K562 (cell line): ENCODE data around the gene GP1BB. TPM values are rescaled to one million over a fixed set of nuclear protein-coding genes. Genes with fewer than 3 reads are reported as not detected.
A peak's percentile ranks its signal among the peaks of the same experiment; 100 is the strongest.

Source experiments
- BHLHE40 ChIP-seq: IDR thresholded peaks from 2 replicates; pipeline ENCODE4 v1.6.1; 2011; ENCODE audit warnings: low read length, improper control_type of control experiment
- ELF4 ChIP-seq: fragments of 450-650 bp; formaldehyde crosslinking; IDR thresholded peaks from 2 replicates; pipeline ENCODE4 v1.4.0; 2022; ENCODE audit warnings: missing genetic modification characterization
- GABPA ChIP-seq: fragments of 200-800 bp; sonication (Bioruptor generic); conservative IDR thresholded peaks from 2 replicates; pipeline ENCODE4 v1.6.1; 2016; ENCODE audit warnings: low read depth, missing genetic modification characterization, missing compliant biosample characterization
- IRF2 ChIP-seq: sonication (generic); formaldehyde crosslinking; IDR thresholded peaks from 2 replicates; pipeline ENCODE4 v1.8.1; 2022; ENCODE audit warnings: mild to moderate bottlenecking, missing genetic modification reagents
- KLF6 ChIP-seq: fragments of 250-450 bp; sonication (Bioruptor Pico); IDR thresholded peaks from 2 replicates; pipeline ENCODE4 v1.4.0; 2020; ENCODE audit warnings: mild to moderate bottlenecking, moderate library complexity, borderline replicate concordance
- MCM2 ChIP-seq: fragments of 450-650 bp; IDR thresholded peaks from 2 replicates; pipeline ENCODE4 v1.6.1; 2017; ENCODE audit warnings: low read depth, mild to moderate bottlenecking
- NFRKB ChIP-seq: fragments of 450-650 bp; IDR thresholded peaks from 2 replicates; pipeline ENCODE4 v1.6.1; 2016; ENCODE audit warnings: low read depth
- RBM34 ChIP-seq: fragments of 200-400 bp; formaldehyde crosslinking; IDR thresholded peaks from 2 replicates; pipeline ENCODE4 v1.6.1; 2018; ENCODE audit warnings: low read length, borderline replicate concordance; ENCODE audit not compliant: insufficient read depth
- SNRNP70 ChIP-seq: fragments of 200-400 bp; formaldehyde crosslinking; optimal IDR thresholded peaks from 2 replicates; pipeline ENCODE3; 2017; ENCODE audit warnings: low read depth, low read length
- SPI1 ChIP-seq: IDR thresholded peaks from 2 replicates; pipeline ENCODE4 v1.6.1; 2011; ENCODE audit warnings: low read depth, low read length, control low read depth, borderline replicate concordance
- polyA plus RNA-seq, 8 experiments: library from polyadenylated mRNA; depleted of rRNA in 4 of 8; stranded (reverse) in 5 of 8; unstranded in 3 of 8; fragments of >200 nt; fragmentation: Nextera tagmentation in 2 of 8; fragmentation: Illumina TruSeq in 1 of 8; extraction: Ambion mirVana in 2 of 8; extraction: Trizol in 1 of 8; gene quantifications; 2 replicates each; pipeline versions ENCODE4 v1.2.1 to v1.2.3, GENCODE V29; 2011 to 2014; ENCODE audit warnings: inconsistent platforms in 1 of 8, missing spikeins in 1 of 8
- total RNA-seq, 7 experiments: library from RNA; depleted of rRNA in 6 of 7; stranded (reverse); fragments of >200 nt in 6 of 7; fragmentation: Illumina TruSeq in 2 of 7; extraction: Trizol in 2 of 7; gene quantifications; 2 replicates each; pipeline versions ENCODE4 v1.2.1 to v1.2.3, GENCODE V29; 2011 to 2021; ENCODE audit warnings: low replicate concordance in 1 of 7
- TF ChIP-seq, protein P1 (sequence below): fragments of 450-650 bp; IDR thresholded peaks from 2 replicates; pipeline ENCODE4 v1.6.1; 2016; ENCODE audit warnings: borderline replicate concordance
- TF ChIP-seq, protein P2 (sequence below): sonication (generic); formaldehyde crosslinking; IDR thresholded peaks from 2 replicates; pipeline ENCODE4 v1.8.0; 2022; ENCODE audit warnings: mild to moderate bottlenecking, missing genetic modification reagents
- TF ChIP-seq, protein P3 (sequence below): fragments of 250-450 bp; sonication (Bioruptor Pico); IDR thresholded peaks from 2 replicates; pipeline ENCODE4 v1.5.0; 2021
- TF ChIP-seq, protein P4 (sequence below): fragments of 450-650 bp; formaldehyde crosslinking; IDR thresholded peaks from 2 replicates; pipeline ENCODE4 v1.4.0; 2020; ENCODE audit warnings: mild to moderate bottlenecking, moderate library complexity
- TF ChIP-seq, protein P5 (sequence below): fragments of 450-650 bp; IDR thresholded peaks from 2 replicates; pipeline ENCODE4 v1.6.1; 2018; ENCODE audit not compliant: partially characterized antibody
- TF ChIP-seq, protein P6 (sequence below), 2 experiments: fragments of 450-650 bp; conservative IDR thresholded peaks; 2 replicates each; pipeline ENCODE4 v1.6.1; 2017; ENCODE audit warnings: mild to moderate bottlenecking in 2 of 2, moderate library complexity in 2 of 2

Gene GP1BB
- total and polyA plus RNA-seq, 9 of the 15 experiments (the other 6 are each of a cell fraction or from before 2014, with no cell fraction given) = 0.69 to 162 (median 2.8) TPM

DNA sequence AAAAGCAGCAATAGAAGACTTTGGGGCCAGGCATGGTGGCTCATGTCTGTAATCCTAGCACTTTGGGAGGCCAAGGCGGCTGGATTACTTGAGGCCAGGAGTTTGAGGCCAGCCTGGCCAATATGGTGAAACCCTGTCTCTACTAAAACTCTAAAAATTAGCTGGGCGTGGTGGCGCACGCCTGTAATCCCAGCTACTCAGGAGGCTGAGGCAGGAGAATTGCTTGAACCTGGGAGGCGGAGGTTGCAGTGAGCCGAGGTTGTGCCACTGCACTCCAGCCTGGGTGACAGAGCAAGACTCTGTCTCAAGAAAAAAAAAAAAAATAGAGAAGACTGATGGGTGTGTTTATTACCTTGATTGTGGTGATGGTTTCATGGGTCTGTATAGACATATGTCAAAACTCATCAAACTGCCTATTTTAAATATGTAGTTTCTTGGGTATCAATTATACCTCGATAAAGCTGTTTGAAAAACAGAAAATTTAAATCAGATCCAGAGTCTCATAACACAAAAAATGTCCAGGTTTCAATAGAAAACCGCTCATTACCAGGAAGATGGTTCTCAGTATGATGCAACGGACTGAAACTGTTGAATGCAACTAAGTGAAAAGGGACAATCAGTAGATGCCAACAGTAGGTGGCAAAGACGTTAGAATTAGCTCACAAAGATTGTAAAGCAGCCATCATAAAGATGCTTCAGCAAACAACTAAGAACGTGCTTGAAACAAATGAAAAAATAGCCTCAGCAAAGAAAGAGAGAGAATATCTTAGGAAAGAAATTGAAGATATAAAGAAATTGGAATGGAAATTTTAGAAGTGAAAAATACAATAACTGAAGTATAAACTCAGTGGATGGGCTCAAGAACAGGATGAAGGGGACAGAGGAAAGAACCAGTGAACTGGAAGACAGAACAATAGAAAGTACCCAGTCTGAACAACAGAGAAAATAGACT lies 42.2 kb upstream of the GP1BB start (continued):
- TF ChIP-seq, protein P1, sequence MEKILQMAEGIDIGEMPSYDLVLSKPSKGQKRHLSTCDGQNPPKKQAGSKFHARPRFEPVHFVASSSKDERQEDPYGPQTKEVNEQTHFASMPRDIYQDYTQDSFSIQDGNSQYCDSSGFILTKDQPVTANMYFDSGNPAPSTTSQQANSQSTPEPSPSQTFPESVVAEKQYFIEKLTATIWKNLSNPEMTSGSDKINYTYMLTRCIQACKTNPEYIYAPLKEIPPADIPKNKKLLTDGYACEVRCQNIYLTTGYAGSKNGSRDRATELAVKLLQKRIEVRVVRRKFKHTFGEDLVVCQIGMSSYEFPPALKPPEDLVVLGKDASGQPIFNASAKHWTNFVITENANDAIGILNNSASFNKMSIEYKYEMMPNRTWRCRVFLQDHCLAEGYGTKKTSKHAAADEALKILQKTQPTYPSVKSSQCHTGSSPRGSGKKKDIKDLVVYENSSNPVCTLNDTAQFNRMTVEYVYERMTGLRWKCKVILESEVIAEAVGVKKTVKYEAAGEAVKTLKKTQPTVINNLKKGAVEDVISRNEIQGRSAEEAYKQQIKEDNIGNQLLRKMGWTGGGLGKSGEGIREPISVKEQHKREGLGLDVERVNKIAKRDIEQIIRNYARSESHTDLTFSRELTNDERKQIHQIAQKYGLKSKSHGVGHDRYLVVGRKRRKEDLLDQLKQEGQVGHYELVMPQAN = no peak; the same call in 1 of the 2 replicates
- TF ChIP-seq IRF2 (no peak), NFRKB (peak; percentile 65; the same call in 1 of the 2 replicates), BHLHE40 (no peak), MCM2 (no peak), GABPA (tag) (0 out of 2 replicates have a peak, but pooled peaks have one; percentile 22), ELF4 (no peak), KLF6 (CRISPR knock-in tag) (peak; percentile 80; the same call in 1 of the 2 replicates), SNRNP70 (no peak), SPI1 (no peak), RBM34 (no peak)
- TF ChIP-seq, protein P2, sequence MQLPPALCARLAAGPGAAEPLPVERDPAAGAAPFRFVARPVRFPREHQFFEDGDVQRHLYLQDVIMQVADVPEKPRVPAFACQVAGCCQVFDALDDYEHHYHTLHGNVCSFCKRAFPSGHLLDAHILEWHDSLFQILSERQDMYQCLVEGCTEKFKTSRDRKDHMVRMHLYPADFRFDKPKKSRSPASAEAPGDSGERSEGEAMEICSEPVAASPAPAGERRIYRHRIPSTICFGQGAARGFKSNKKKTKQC (CRISPR knock-in tag) = no peak
- TF ChIP-seq, protein P3, sequence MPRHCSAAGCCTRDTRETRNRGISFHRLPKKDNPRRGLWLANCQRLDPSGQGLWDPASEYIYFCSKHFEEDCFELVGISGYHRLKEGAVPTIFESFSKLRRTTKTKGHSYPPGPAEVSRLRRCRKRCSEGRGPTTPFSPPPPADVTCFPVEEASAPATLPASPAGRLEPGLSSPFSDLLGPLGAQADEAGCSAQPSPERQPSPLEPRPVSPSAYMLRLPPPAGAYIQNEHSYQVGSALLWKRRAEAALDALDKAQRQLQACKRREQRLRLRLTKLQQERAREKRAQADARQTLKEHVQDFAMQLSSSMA (CRISPR knock-in tag) = no peak
- TF ChIP-seq, protein P4, sequence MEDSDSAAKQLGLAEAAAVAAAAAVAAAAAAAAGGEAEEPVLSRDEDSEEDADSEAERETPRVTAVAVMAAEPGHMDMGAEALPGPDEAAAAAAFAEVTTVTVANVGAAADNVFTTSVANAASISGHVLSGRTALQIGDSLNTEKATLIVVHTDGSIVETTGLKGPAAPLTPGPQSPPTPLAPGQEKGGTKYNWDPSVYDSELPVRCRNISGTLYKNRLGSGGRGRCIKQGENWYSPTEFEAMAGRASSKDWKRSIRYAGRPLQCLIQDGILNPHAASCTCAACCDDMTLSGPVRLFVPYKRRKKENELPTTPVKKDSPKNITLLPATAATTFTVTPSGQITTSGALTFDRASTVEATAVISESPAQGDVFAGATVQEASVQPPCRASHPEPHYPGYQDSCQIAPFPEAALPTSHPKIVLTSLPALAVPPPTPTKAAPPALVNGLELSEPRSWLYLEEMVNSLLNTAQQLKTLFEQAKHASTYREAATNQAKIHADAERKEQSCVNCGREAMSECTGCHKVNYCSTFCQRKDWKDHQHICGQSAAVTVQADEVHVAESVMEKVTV = no peak
- TF ChIP-seq, protein P5, sequence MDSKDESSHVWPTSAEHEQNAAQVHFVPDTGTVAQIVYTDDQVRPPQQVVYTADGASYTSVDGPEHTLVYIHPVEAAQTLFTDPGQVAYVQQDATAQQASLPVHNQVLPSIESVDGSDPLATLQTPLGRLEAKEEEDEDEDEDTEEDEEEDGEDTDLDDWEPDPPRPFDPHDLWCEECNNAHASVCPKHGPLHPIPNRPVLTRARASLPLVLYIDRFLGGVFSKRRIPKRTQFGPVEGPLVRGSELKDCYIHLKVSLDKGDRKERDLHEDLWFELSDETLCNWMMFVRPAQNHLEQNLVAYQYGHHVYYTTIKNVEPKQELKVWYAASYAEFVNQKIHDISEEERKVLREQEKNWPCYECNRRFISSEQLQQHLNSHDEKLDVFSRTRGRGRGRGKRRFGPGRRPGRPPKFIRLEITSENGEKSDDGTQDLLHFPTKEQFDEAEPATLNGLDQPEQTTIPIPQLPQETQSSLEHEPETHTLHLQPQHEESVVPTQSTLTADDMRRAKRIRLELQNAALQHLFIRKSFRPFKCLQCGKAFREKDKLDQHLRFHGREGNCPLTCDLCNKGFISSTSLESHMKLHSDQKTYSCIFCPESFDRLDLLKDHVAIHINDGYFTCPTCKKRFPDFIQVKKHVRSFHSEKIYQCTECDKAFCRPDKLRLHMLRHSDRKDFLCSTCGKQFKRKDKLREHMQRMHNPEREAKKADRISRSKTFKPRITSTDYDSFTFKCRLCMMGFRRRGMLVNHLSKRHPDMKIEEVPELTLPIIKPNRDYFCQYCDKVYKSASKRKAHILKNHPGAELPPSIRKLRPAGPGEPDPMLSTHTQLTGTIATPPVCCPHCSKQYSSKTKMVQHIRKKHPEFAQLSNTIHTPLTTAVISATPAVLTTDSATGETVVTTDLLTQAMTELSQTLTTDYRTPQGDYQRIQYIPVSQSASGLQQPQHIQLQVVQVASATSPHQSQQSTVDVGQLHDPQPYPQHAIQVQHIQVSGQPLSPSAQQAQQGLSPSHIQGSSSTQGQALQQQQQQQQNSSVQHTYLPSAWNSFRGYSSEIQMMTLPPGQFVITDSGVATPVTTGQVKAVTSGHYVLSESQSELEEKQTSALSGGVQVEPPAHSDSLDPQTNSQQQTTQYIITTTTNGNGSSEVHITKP = no peak
- TF ChIP-seq, protein P6, sequence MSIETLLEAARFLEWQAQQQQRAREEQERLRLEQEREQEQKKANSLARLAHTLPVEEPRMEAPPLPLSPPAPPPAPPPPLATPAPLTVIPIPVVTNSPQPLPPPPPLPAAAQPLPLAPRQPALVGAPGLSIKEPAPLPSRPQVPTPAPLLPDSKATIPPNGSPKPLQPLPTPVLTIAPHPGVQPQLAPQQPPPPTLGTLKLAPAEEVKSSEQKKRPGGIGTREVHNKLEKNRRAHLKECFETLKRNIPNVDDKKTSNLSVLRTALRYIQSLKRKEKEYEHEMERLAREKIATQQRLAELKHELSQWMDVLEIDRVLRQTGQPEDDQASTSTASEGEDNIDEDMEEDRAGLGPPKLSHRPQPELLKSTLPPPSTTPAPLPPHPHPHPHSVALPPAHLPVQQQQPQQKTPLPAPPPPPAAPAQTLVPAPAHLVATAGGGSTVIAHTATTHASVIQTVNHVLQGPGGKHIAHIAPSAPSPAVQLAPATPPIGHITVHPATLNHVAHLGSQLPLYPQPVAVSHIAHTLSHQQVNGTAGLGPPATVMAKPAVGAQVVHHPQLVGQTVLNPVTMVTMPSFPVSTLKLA (conservative IDR thresholded peaks at IDR 0.05) = no peak
